ENCODE results near the gene CDK18.

Gene CDK18

GRCh38 chr1:205525495-205526285 lies 21.2 kb downstream of the CDK18 start:
- no peak for DNase-seq

GRCh38 chr1:205526431-205526830 lies 22.0 kb downstream of the CDK18 start:
- DNase-seq: no peak

- no peak for DNase-seq
Measured at GRCh38 chr1:205527931-205528330, 23.5 kb downstream of the CDK18 start.

DNA sequence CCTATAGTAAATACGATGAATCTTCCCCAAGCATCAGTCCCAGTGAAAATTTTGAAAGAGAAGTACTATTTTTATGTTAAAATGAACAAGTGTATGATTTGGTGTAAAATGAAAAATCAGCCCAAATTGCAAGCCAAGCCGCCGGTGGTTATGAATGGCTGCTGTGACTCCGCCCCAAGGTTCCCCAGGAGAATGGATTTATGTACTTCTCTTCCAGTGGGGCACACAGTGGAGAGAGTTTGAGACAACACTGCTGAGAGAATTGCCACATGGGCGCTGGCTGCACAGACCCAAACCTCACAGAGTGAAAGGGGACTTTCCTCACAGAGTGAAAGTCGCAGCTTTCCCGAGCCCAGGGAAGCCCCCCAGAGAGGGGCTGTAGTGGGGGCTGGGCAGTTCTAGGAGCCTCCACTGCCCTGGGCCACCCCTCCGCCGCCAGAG lies 24.0 kb downstream of the CDK18 start:
- DNase-seq: no peak

- DNase-seq: peak; percentile 89
Measured at GRCh38 chr1:205528887-205529825, 24.7 kb downstream of the CDK18 start.

DNA sequence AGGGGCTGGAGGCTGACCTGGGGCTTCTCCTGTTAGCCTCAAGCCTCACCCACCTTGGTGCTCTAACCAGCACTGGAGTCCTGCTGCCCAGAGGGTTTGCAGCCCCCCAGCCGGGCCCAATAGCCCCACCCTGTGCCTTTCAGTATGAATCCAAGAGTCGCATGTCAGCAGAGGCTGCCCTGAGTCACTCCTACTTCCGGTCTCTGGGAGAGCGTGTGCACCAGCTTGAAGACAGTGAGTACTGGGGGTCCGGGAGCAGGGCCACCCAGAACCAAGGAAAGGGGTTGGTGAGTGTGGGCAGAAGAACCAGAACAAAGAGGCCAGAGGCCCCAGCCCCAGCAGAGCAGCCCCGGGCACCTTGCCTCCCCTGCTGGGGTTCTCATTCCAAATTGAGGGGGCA lies 25.6 kb downstream of the CDK18 start:
- DNase-seq: no peak

DNA sequence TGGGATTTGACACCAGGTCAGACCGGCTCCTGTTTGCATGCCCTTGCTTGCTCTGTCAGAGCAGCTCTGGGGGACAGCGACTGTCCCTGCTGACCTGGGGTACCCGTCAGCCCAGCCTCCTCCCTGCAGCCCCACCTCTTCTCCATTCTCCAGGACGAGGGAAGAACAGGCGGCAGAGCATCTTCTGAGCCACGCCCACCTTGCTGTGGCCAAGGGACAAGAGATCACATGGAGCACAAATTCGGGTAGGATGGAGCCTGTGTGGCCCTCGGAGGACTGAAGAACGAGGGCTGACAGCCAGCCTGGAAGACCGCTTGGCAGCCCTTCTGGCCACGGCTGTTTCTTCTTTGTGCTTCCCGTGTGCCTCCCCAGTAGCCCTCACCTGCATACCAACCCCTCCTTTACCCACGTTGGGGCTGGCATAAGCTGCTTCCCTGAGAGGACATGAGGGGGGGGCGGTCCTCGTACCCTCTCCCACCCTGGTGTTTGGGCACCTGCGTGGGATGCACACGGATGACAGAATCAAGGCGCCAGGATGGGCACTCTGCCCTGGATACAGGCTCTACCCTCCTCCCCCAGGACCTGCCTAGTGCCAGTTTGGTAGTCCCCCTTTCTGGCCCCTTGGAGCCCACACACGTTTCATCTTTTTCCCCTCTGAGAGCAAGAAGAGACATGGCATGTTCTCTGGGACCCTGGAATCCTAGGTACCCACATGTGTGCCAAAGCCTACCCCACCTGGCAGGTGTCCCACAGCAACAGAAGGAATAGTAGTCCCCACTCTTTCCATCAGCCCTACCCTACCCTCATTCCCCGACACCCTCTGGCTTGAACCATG lies 26.9 kb downstream of the CDK18 start:
- DNase-seq: no peak

GRCh38 chr1:205532026-205532898 lies 27.8 kb downstream of the CDK18 start:
- no peak for DNase-seq

DNA sequence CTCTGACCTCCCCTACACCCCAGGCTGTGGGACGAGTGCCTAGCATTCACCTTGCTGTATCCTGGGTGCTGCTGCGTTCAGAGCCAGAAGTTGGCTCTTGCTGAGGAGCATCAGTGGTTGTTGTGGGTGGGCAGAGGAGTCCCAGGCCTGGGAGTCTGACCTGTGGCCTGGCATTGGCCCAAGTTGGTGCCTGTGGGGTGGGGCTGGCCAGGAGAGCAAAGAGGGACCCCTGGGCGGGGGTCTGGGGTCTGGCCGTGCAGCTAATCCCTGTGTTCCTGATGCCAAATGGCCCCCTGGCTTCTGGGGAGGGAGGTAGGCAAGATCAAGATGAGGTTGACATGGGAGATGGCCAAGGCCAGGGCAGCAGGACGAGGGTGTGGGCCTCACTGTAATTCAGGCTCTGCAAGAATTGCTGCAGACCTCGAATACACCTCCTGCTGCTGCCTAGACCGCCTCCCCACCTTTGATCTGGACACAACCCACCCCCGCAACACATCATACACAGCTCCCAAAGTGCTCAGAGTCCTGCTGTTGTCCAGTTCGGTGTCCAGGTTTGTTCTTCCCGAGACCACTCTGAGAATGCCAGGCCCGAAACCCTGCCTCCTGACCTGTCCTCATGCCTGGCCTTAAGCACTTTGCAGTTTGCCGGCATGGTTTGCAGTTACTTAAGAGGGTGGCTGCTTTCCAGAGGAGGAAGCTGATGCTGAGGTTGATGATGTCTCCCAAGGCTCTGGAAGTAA lies 28.7 kb downstream of the CDK18 start:
- DNase-seq: no peak

- no peak for DNase-seq
Measured at GRCh38 chr1:205533748-205534443, 29.4 kb downstream of the CDK18 start.

DNA sequence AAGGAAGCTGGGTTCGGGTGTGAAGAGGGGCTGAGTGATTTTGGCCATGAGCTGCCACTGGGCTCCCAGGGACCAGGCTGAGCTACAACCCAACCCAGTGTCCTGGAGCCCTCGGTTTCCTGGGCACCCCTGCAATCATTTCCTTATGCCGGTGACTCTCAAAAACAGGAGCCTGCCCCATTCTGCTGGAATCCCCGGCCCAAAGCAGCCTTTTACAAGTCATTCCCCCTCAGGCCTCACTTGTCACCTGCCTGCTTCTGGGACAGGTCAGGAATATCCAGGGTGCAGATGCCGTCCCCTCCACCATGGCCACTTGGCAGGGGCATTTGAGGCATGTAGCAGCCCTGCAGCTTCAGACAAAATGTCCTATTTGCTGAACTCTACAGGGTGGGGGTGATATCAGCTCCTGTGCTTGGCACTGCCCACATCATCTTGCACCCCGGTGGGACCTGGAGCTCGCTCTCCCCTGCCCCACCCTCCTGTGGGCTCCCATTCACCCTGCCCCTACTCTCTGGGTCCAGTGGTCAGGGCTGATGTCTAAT lies 30.0 kb downstream of the CDK18 start:
- DNase-seq: no peak

DNA sequence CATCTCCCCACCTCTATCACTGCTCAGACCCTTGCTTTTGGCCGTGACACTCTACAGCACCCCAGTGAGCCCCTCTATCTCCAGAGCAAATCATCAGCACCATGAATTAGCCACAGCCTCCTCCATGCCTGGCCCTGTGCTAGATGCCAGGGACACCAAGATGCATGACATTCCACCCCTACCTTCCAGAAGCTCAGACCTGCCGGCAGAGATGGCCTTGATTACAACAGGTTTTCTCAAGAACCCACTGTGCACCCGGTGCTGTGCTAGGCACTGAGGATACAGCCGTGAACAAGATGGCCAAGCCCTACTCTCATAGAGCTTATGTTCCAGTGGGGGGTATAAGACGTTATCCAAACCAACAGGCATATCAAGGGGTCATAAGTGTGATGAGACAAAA lies 30.6 kb downstream of the CDK18 start:
- DNase-seq: no peak

GRCh38 chr1:205535866-205536758 lies 31.6 kb downstream of the CDK18 start:
- no peak for DNase-seq

GRCh38 chr1:205536759-205537361 lies 32.4 kb downstream of the CDK18 start:
- no peak for DNase-seq

DNA sequence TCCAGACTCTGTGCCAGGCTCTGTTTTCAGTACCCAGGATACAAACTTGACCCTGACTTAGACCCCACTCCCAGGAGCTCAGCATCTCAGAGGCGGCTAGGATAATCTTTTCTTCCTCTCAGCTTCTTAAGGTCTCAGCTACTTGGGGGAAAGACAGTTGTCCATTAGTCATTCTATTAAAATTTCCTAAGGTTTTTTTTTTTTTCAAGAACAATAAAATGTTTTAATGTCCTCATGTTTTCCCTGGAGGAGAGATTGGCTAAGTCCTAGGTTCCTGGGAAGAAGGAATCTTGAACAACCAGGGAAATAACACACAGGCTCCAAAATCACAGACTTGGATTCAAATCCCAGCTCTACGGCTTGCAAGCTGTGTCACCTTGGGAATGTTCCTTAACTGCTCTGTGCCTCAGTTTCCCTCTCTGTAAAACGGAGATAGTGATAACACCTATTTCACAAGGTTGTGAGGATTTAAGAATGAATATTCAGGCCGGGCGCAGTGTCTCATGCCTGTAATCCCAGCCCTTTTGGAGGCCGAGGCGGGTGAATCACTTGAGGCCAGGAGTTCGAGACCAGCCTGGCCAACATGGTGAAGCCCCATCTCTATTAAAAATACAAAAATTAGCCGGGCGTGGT lies 33.0 kb downstream of the CDK18 start:
- DNase-seq: no peak

DNA sequence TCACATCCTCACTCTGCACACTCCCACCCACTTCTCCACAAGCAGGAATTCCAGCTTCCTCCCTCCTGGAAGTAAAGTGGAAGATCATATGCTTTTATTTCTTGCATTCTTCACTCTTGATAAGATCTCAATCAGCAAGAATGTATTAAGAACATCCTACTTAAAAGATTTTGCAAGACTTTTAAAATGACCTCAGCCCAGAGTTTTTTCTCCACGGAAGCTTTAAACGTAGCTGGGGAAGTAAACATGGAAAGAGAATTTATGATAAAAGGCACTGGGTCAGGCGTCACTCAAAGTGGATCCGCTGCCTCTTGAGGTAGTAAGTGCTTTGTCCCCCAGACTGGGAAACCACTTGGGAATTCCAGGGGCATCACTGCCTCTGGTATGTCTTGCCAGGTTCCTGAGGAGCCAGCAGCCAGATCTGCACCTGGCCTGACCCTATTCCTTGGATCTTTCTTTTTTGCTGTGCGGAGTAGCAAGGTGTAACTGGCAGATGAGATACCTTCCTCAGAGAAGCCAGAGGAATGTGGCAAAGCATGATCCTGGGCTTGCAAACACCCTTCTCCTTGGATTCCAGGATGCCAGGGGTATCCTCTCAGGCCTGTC lies 33.9 kb downstream of the CDK18 start:
- no peak for DNase-seq

DNA sequence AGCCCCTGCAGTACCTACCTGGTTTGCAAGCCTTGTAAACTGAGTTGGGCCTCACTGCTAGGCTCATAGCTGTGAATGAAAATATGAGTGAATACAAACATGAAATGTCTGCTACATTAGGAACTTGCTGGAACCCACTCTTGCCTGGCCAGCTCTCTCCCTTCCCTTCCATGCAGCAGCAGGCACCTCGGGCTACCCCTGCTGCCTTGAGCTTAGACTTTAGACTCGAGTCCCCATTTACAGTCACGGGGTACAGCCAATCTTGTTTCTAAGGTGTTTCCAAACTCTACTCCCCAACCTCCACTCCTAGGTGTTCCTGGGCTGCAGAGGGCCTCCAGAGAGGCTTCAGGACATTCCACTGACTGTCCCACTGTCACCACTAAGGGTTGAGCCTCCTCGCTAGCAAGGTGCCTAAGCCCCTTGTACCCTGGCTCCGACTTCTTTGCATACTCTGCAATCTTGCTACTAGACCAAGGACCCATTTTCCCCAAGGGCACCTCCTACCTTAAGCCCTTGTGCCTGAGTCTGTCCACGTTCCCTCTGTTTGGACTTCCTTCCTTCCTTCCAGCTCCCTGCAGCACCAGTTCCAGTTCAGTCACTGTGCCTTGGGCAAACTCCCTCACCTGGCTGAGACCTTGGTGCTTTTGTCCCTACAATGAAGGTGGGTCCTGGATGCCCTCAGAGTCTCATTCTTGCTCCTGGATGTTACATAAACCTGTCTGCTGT lies 36.9 kb downstream of the CDK18 start:
- DNase-seq: no peak
